Right atrium auricular region (tissue), 2 donors: ENCODE measurements around the gene CBX8. TPM values are rescaled to one million over a fixed set of nuclear protein-coding genes. Genes with fewer than 3 reads are reported as not detected.

ENCODE experiments used
- DNase-seq: peaks from one replicate; pipeline ENCODE4 v3.0.0-alpha.2; 2019; ENCODE audit warnings: low spot score
- H3K27ac ChIP-seq, 2 donors: fragments of 200-600 bp; sonication (generic); 1 replicate in 1 of 2; 2 replicates in 1 of 2; pipeline ENCODE4 v1.5.1; 2016 to 2019
- H3K27me3 ChIP-seq, 2 donors: fragments of 200-600 bp; sonication (generic); one replicate each; pipeline versions ENCODE4 v1.5.1 to v1.6.0; 2017 to 2019
- H3K36me3 ChIP-seq: fragments of 200-600 bp; sonication (generic); one replicate; pipeline ENCODE4 v1.5.1; 2016
- H3K4me1 ChIP-seq, 2 donors: fragments of 200-600 bp; sonication (generic); one replicate each; pipeline versions ENCODE4 v1.5.1 to v1.6.0; 2017 to 2019
- H3K4me3 ChIP-seq, 2 donors: fragments of 200-600 bp; sonication (generic); 1 replicate in 1 of 2; 2 replicates in 1 of 2; pipeline ENCODE4 v1.5.1; 2017 to 2019; ENCODE audit warnings: mild to moderate bottlenecking in 1 of 2, moderate library complexity in 1 of 2
- H3K9me3 ChIP-seq, 2 donors: fragments of 200-600 bp; sonication (generic); one replicate each; pipeline ENCODE4 v1.5.1; 2019
- CTCF ChIP-seq, 2 donors: fragments of 200-600 bp; sonication (generic); IDR thresholded peaks; one replicate each; pipeline ENCODE4 v1.5.1; 2019; ENCODE audit warnings: antibody characterized with exemption in 2 of 2
- total RNA-seq, 2 donors: library from RNA; depleted of rRNA; stranded (reverse); fragments of >200 nt; gene quantifications; one replicate each; pipeline ENCODE4 v1.1.0, GENCODE V29; 2016

Gene CBX8
- total RNA-seq, 2 donors from 2014 or later, result 2.7 to 3.0 TPM

GRCh38 chr17:79842656-79843473 lies 46.0 kb upstream of the CBX8 start:
- peak in 1 of 2 donors; percentile 22 for TF ChIP-seq CTCF (IDR thresholded peaks at IDR 0.05)
- H3K27ac ChIP-seq, result peak overlapping the region in 1 of 2 donors; percentile 64
- H3K36me3 ChIP-seq, result no peaks in the 10 kb centered on the region
- H3K4me1 ChIP-seq, result peaks cover 0 to 68% of the 10 kb centered on the region in 2 donors
- no peak for DNase-seq
- H3K27me3 ChIP-seq, result peaks cover 25 to 33% of the 10 kb centered on the region in 2 donors
- H3K4me3 ChIP-seq, result peak overlapping the region; percentile 53 to 68
- no peaks in the 10 kb centered on the region for H3K9me3 ChIP-seq

DNA sequence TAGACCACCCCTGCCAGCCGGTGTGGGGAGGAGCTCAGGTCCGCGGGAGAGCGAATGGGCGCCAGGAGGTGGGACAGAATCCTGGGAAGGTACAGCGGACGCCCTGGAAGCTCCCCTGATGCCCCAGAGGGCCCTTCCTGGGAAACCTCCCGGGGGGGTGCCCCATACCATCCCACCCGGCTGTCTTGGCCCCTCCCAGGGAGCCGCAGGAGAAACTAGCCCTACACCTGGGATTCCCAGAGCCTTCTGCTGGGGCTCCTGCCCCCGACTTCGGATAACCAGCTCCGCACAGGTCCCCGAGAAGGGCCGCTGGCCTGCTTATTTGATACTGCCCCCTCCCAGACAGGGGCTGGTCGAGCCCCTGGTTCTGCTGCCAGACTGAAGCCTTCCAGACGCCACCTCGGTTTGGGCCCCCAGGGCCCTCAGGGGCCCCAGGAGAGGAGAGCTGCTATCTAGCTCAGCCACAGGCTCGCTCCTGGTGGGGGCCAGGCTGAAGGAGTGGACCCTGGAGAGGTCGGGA lies 45.3 kb upstream of the CBX8 start:
- DNase-seq, result no peak
- H3K36me3 ChIP-seq, result no peaks in the 10 kb centered on the region
- peak overlapping the region in 1 of 2 donors; percentile 68 for H3K4me3 ChIP-seq
- H3K9me3 ChIP-seq, result no peaks in the 10 kb centered on the region
- peaks cover 0 to 74% of the 10 kb centered on the region in 2 donors for H3K4me1 ChIP-seq
- TF ChIP-seq CTCF (IDR thresholded peaks at IDR 0.05), result no peak
- peaks cover 25 to 33% of the 10 kb centered on the region in 2 donors for H3K27me3 ChIP-seq
- H3K27ac ChIP-seq, result no peak overlapping the region

GRCh38 chr17:79841369-79842135 lies 44.7 kb upstream of the CBX8 start:
- peaks cover 25 to 33% of the 10 kb centered on the region in 2 donors for H3K27me3 ChIP-seq
- H3K4me1 ChIP-seq, result peaks cover 3 to 81% of the 10 kb centered on the region in 2 donors
- TF ChIP-seq CTCF (IDR thresholded peaks at IDR 0.05), result no peak
- no peaks in the 10 kb centered on the region for H3K9me3 ChIP-seq
- H3K27ac ChIP-seq, result no peak overlapping the region
- no peak overlapping the region for H3K4me3 ChIP-seq
- DNase-seq, result no peak
- H3K36me3 ChIP-seq, result no peaks in the 10 kb centered on the region

DNA sequence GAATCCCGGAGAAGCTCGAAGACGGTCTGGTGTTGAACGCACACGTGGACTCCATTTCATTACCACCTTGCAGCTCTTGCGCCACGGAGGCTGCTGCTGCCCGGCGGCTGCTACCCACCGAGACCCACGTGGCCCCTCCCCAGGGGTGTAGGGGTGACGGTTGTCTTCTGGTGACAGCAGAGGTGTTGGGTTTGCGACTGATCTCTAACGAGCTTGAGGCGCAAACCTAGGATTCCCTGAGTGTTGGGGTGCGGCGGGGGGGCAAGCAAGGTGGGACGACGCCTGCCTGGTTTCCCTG lies 44.1 kb upstream of the CBX8 start:
- no peak for TF ChIP-seq CTCF (IDR thresholded peaks at IDR 0.05)
- Histone ChIP-seq H3K4me3 (peak overlapping the region in 1 of 2 donors; percentile 88), H3K4me1 (peaks cover 3 to 87% of the 10 kb centered on the region in 2 donors), H3K27me3 (peaks cover 25 to 33% of the 10 kb centered on the region in 2 donors), H3K36me3 (no peaks in the 10 kb centered on the region), H3K9me3 (no peaks in the 10 kb centered on the region), H3K27ac (no peak overlapping the region)
- DNase-seq, result no peak

GRCh38 chr17:79840269-79840988 lies 43.6 kb upstream of the CBX8 start:
- H3K4me1 ChIP-seq, result peaks cover 3 to 87% of the 10 kb centered on the region in 2 donors
- peak; percentile 87 for DNase-seq
- no peaks in the 10 kb centered on the region for H3K9me3 ChIP-seq
- H3K36me3 ChIP-seq, result no peaks in the 10 kb centered on the region
- peak in 1 of 2 donors; percentile 45 for TF ChIP-seq CTCF (IDR thresholded peaks at IDR 0.05)
- H3K27ac ChIP-seq, result peak overlapping the region in 1 of 2 donors; percentile 78
- peak overlapping the region in 1 of 2 donors; percentile 88 for H3K4me3 ChIP-seq
- H3K27me3 ChIP-seq, result peaks cover 25 to 33% of the 10 kb centered on the region in 2 donors
